SK-N-SH (cell line): Measurements from ENCODE around the gene PSMD9.

Experiments
- POLR2AphosphoS5 ChIP-seq: IDR thresholded peaks from 2 replicates; pipeline ENCODE4 v1.6.1; 2012; ENCODE audit warnings: low read depth, low read length
- TAF1 ChIP-seq: IDR thresholded peaks from 2 replicates; pipeline ENCODE4 v1.6.1; 2012; ENCODE audit warnings: low read depth, mild to moderate bottlenecking, low read length, moderate library complexity, borderline replicate concordance
- YY1 ChIP-seq: IDR thresholded peaks from 2 replicates; pipeline ENCODE4 v1.4.0; 2012; ENCODE audit warnings: low read depth, mild to moderate bottlenecking
- TF ChIP-seq, protein P1 (sequence below): IDR thresholded peaks from 2 replicates; pipeline ENCODE4 v1.4.0; 2012; ENCODE audit warnings: low read depth
- TF ChIP-seq, protein P2 (sequence below): fragments of 200-600 bp; sonication (generic); IDR thresholded peaks from 2 replicates; pipeline ENCODE4 v1.6.1; 2017; ENCODE audit warnings: antibody characterized with exemption, mild to moderate bottlenecking, moderate library complexity
- TF ChIP-seq, protein P3 (sequence below): IDR thresholded peaks from 2 replicates; pipeline ENCODE4 v1.4.0; 2012; ENCODE audit warnings: low read depth, borderline replicate concordance

DNA sequence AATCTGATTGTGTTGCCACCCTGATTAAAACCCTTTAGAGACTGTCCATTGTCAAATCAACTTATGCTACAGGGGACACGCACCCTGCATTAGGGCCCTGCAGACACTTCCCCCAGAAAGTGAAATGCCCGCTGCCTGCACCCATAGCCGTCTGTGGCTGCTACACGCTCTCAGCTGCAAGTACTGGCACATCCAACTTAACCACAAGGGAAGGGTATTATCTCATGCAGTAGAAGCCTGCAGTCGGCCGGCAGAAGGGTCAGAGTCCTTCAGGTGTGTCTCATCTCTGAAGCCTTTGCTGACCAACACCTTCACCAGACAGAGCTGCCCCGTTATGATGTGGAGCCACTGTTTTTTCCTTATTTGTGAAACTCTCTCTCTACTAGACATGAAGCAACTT, 50.6 kb downstream of the PSMD9 start:
- TF ChIP-seq POLR2AphosphoS5 (no peak), YY1 (no peak), TAF1 (no peak)
- TF ChIP-seq, protein P1, sequence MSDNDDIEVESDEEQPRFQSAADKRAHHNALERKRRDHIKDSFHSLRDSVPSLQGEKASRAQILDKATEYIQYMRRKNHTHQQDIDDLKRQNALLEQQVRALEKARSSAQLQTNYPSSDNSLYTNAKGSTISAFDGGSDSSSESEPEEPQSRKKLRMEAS: no peak
- TF ChIP-seq, protein P2, sequence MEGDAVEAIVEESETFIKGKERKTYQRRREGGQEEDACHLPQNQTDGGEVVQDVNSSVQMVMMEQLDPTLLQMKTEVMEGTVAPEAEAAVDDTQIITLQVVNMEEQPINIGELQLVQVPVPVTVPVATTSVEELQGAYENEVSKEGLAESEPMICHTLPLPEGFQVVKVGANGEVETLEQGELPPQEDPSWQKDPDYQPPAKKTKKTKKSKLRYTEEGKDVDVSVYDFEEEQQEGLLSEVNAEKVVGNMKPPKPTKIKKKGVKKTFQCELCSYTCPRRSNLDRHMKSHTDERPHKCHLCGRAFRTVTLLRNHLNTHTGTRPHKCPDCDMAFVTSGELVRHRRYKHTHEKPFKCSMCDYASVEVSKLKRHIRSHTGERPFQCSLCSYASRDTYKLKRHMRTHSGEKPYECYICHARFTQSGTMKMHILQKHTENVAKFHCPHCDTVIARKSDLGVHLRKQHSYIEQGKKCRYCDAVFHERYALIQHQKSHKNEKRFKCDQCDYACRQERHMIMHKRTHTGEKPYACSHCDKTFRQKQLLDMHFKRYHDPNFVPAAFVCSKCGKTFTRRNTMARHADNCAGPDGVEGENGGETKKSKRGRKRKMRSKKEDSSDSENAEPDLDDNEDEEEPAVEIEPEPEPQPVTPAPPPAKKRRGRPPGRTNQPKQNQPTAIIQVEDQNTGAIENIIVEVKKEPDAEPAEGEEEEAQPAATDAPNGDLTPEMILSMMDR: no peak
- TF ChIP-seq, protein P3, sequence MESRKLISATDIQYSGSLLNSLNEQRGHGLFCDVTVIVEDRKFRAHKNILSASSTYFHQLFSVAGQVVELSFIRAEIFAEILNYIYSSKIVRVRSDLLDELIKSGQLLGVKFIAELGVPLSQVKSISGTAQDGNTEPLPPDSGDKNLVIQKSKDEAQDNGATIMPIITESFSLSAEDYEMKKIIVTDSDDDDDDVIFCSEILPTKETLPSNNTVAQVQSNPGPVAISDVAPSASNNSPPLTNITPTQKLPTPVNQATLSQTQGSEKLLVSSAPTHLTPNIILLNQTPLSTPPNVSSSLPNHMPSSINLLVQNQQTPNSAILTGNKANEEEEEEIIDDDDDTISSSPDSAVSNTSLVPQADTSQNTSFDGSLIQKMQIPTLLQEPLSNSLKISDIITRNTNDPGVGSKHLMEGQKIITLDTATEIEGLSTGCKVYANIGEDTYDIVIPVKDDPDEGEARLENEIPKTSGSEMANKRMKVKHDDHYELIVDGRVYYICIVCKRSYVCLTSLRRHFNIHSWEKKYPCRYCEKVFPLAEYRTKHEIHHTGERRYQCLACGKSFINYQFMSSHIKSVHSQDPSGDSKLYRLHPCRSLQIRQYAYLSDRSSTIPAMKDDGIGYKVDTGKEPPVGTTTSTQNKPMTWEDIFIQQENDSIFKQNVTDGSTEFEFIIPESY: no peak
